Measurements from ENCODE around the gene NPIPA1. TPM values are rescaled to one million over a fixed set of nuclear protein-coding genes. Genes with fewer than 3 reads are reported as not detected.

Gene NPIPA1
- total RNA-seq = 104 TPM

GRCh38 chr16:14937143-14937542 is at the start of gene NPIPA1:
TSS of gene NPIPA1 (plus strand) at chr16:14937443. CDS start at chr16:14937443, 0 bp downstream.

GRCh38 chr16:14974656-14975417 is 37.6 kb downstream of the NPIPA1 start, which contains the start of gene PDXDC1:
TSS of gene PDXDC1 (plus strand) at chr16:14975026. CDS start at chr16:14975200, 174 bp downstream.

Other genes starting within 250 kb of the NPIPA1 start
- not detected for gene PLA2G10, start 243.1 kb upstream of the NPIPA1 start, total RNA-seq
- 1.0 TPM for gene NPIPA3, start 234.0 kb upstream of the NPIPA1 start, total RNA-seq
- 1.0 TPM for gene NPIPA2, start 194.9 kb upstream of the NPIPA1 start, total RNA-seq
- gene NOMO1, start 103.7 kb upstream of the NPIPA1 start, total RNA-seq = 104 TPM
- 104 TPM for gene PDXDC1, start 37.6 kb downstream of the NPIPA1 start, total RNA-seq
- 22.9 TPM for gene NTAN1, start 118.6 kb downstream of the NPIPA1 start, total RNA-seq
- 74.4 TPM for gene RRN3, start 156.8 kb downstream of the NPIPA1 start, total RNA-seq